CD4-positive, alpha-beta T cell (primary cell): ENCODE results near the gene FAM3B. TPM values are rescaled to one million over a fixed set of nuclear protein-coding genes. Genes with fewer than 3 reads are reported as not detected.

ENCODE experiments used
- ATAC-seq: fragments of 200-7000 bp; cut with Tn5 transposase; one replicate; pipeline ENCODE4 v1.10.0; 2022; ENCODE audit warnings: mild to moderate bottlenecking; ENCODE audit not compliant: poor library complexity
- CTCF ChIA-PET: fragments of 350-600 bp; sonication (Branson Sonifier 250); formaldehyde crosslinking; loops from one replicate; lab custom pipeline; 2021; ENCODE audit warnings: antibody characterized with exemption, inconsistent platforms; lab: Charles Lee
- POLR2A ChIA-PET: fragments of 350-600 bp; sonication (Branson Sonifier 250); formaldehyde crosslinking; loops from one replicate; lab custom pipeline; 2021; ENCODE audit warnings: antibody characterized with exemption, inconsistent platforms; lab: Charles Lee
- DNase-seq, 14 experiments: peaks; one replicate each; pipeline ENCODE4 v3.0.0-alpha.2; 2013 to 2020; ENCODE audit warnings: mixed read lengths in 2 of 14
- H3K27ac ChIP-seq, 2 donors: one replicate each; pipeline versions ENCODE4 v1.5.1 to v1.7.0; 2013; ENCODE audit warnings: low read length in 2 of 2, low read depth in 1 of 2, mild to moderate bottlenecking in 1 of 2
- H3K27me3 ChIP-seq, 2 experiments: 1 replicate in 1 of 2; 2 replicates in 1 of 2; pipeline versions ENCODE4 v1.6.1 to v1.7.0; 2013; ENCODE audit warnings: low read length in 2 of 2, control low read depth in 1 of 2, mild to moderate bottlenecking in 1 of 2, moderate library complexity in 1 of 2; ENCODE audit not compliant: insufficient read depth in 2 of 2, control insufficient read depth in 1 of 2
- H3K36me3 ChIP-seq: one replicate; pipeline ENCODE4 v1.6.1; 2013; ENCODE audit warnings: low read length, control low read depth; ENCODE audit not compliant: insufficient read depth
- H3K4me1 ChIP-seq: one replicate; pipeline ENCODE4 v1.6.1; 2013; ENCODE audit warnings: low read length, control low read depth; ENCODE audit not compliant: insufficient read depth
- H3K4me3 ChIP-seq: one replicate; pipeline ENCODE4 v1.5.1; 2013; ENCODE audit warnings: mild to moderate bottlenecking, low read length, moderate library complexity
- H3K9me3 ChIP-seq, 2 experiments: 1 replicate in 1 of 2; 2 replicates in 1 of 2; pipeline versions ENCODE4 v1.6.1 to v1.7.0; 2013; ENCODE audit warnings: low read length in 2 of 2, mild to moderate bottlenecking in 2 of 2, control low read depth in 1 of 2, moderate library complexity in 1 of 2; ENCODE audit not compliant: control insufficient read depth in 1 of 2, insufficient read depth in 1 of 2
- H3K27ac Mint-ChIP-seq: one replicate; pipeline ENCODE4 v1.8.0; 2020; ENCODE audit warnings: mixed read lengths
- H3K27me3 Mint-ChIP-seq: one replicate; pipeline ENCODE4 v1.8.0; 2021; ENCODE audit warnings: mixed read lengths
- H3K36me3 Mint-ChIP-seq: one replicate; pipeline ENCODE4 v1.8.0; 2021; ENCODE audit warnings: low read depth, mixed read lengths
- H3K4me1 Mint-ChIP-seq: one replicate; pipeline ENCODE4 v1.8.0; 2021; ENCODE audit warnings: low read depth, mixed read lengths
- H3K4me3 Mint-ChIP-seq: one replicate; pipeline ENCODE4 v1.8.0; 2020; ENCODE audit warnings: mild to moderate bottlenecking, mixed read lengths
- H3K9me3 Mint-ChIP-seq: one replicate; pipeline ENCODE4 v1.8.0; 2020; ENCODE audit warnings: mixed read lengths
- CTCF ChIP-seq: fragments of 200-600 bp; IDR thresholded peaks from one replicate; pipeline ENCODE4 v1.8.0; 2022; ENCODE audit warnings: antibody characterized with exemption, mild to moderate bottlenecking
- intact Hi-C, 2 experiments: fragments of 100-400 bp; cut with DNase I in 1 of 2; cut with micrococcal nuclease in 1 of 2; formaldehyde crosslinking; loops; one replicate each; pipeline versions ENCODE4 v1.15.1 to v1.9.0; 2023 to 2025; cut with DNase I, micrococcal nuclease
- total RNA-seq, 174 experiments: library from RNA in 2 of 174; stranded (reverse) in 2 of 174; gene quantifications; one replicate each; pipeline ENCODE4 v1.2.3 and lab custom pipeline; 2021 to 2026

FAM3B gene
- total RNA-seq, 2 experiments from 2014 or later, result not detected

DNA sequence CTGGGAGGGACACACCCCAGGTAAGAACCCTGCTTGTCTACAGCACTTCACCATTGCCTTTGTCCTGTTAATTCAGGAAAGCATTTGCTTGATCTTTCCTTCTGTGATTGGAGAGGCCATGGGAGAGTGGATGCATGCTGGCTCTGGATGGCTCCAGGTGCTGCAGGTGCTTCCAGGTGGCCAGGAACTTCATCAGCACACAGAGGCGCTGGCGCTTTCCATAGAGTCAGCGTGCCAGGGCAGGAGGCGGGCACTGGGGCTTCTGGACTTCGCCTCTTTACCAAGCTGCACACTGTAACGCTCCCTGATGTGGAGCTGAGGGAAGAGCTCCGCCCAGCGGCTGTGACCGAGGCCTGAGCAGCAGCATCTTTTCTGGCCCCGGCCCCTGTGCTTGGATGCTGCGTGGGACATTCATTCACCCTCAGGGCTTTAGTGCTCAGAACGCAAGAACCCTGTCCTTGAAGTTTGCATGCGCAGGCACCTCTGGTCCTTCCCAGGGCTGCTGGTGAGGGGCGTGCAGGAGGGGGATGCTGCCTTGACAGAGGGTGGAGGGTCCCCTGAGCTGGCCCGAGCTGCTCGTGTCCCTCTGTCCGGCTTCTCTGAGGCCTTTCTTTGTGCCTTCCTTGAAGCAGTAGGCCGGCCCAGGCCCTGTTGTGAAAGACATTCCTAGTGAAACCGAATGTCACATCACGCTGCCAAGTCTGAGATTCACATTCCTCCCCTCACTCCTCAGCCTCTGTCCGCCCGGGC is 43.6 kb downstream of the FAM3B start:
- Mint-ChIP-seq H3K9me3 (no peaks in the 10 kb centered on the region), H3K27me3 (no peaks in the 10 kb centered on the region), H3K4me1 (peaks cover 46% of the 10 kb centered on the region), H3K36me3 (peaks cover 30% of the 10 kb centered on the region), H3K27ac (peak overlapping the region; percentile 98), H3K4me3 (peak overlapping the region; percentile 93)
- DNase-seq (peak in 1 of 14 experiments; percentile 13), ATAC-seq (no peak)
- POLR2A ChIA-PET, result interaction anchor here (4.2 to 4.9 kb wide), 2 partner anchors 12 to 65 kb away, joined by 71 to 76 read pairs; partner anchors contain the start of gene MX1
- no peak for TF ChIP-seq CTCF
- H3K27me3 ChIP-seq, result no peaks in the 10 kb centered on the region
- peaks cover 41% of the 10 kb centered on the region for H3K4me1 ChIP-seq
- peaks cover 0 to 5% of the 10 kb centered on the region in 2 experiments for H3K9me3 ChIP-seq
- peaks cover 15% of the 10 kb centered on the region for H3K36me3 ChIP-seq
- CTCF ChIA-PET, result no interaction called here
- intact Hi-C loops, result loop anchor here in 1 of 2 experiments (5.0 kb wide), 1 partner anchor 702 kb away; no protein-coding TSS in a partner anchor
- no peak overlapping the region for H3K27ac ChIP-seq
- H3K4me3 ChIP-seq, result no peak overlapping the region

- intact Hi-C loops, result loop anchor here in 1 of 2 experiments (5.0 kb wide), 1 partner anchor 701 kb away; no protein-coding TSS in a partner anchor
- H3K4me3 Mint-ChIP-seq, result peak overlapping the region; percentile 93
Observed at GRCh38 chr21:41361053-41361785, 44.6 kb downstream of the FAM3B start.

More at GRCh38 chr21:41361053-41361785, 44.6 kb downstream of the FAM3B start:
- DNase-seq (no peak), ATAC-seq (no peak)
- H3K27ac ChIP-seq, result peak overlapping the region; percentile 95 to 98
- no peaks in the 10 kb centered on the region for H3K27me3 Mint-ChIP-seq
- peaks cover 0 to 5% of the 10 kb centered on the region in 2 experiments for H3K9me3 ChIP-seq
- POLR2A ChIA-PET, result interaction anchor here (0.9 to 4.9 kb wide), 7 partner anchors 11 to 78 kb away, joined by 3 to 76 read pairs (median 5); partner anchors contain the start of gene MX1
- H3K27me3 ChIP-seq, result no peaks in the 10 kb centered on the region
- no peaks in the 10 kb centered on the region for H3K9me3 Mint-ChIP-seq
- peak overlapping the region; percentile 89 for H3K4me3 ChIP-seq
- no peak for TF ChIP-seq CTCF
- peak overlapping the region; percentile 98 for H3K27ac Mint-ChIP-seq
- H3K4me1 ChIP-seq, result peaks cover 47% of the 10 kb centered on the region
- H3K36me3 ChIP-seq, result peaks cover 24% of the 10 kb centered on the region
- peaks cover 40% of the 10 kb centered on the region for H3K36me3 Mint-ChIP-seq
- CTCF ChIA-PET, result no interaction called here
- H3K4me1 Mint-ChIP-seq, result peaks cover 54% of the 10 kb centered on the region
